H1 (cell line): ENCODE data around the gene GARS1. TPM values are rescaled to one million over a fixed set of nuclear protein-coding genes. Genes with fewer than 3 reads are reported as not detected.

Experiments used
- CTCF ChIA-PET: fragments of 300-600 bp; sonication (Branson Sonifier 250); formaldehyde crosslinking; loops from one replicate; lab custom pipeline; 2021; ENCODE audit not compliant: partially characterized antibody; lab: Charles Lee
- POLR2A ChIA-PET: fragments of 300-600 bp; sonication (Branson Sonifier 250); formaldehyde crosslinking; loops from one replicate; lab custom pipeline; 2021; ENCODE audit warnings: inconsistent platforms; ENCODE audit not compliant: partially characterized antibody; lab: Charles Lee
- DNase-seq, 2 experiments: peaks; one replicate each; pipeline versions ENCODE4 v3.0.0 to v3.0.0-alpha.2; 2010 to 2022; ENCODE audit warnings: low spot score in 2 of 2, low read depth in 1 of 2, mixed read lengths in 1 of 2
- FAIRE-seq: peaks from 2 replicates; lab custom pipeline; 2011; peaks lifted over from hg19 to GRCh38; lab: Jason Lieb, UNC
- H2AFZ ChIP-seq: 2 replicates; pipeline ENCODE4 v1.8.1; 2012; ENCODE audit warnings: low read length, inconsistent platforms
- H2AK5ac ChIP-seq: 2 replicates; pipeline ENCODE4 v1.6.1; 2013; ENCODE audit warnings: low read depth, low read length
- H2BK120ac ChIP-seq: replicated peaks from 2 replicates; pipeline ENCODE3; 2013; ENCODE audit warnings: low read depth, low read length, inconsistent platforms
- H2BK12ac ChIP-seq: 2 replicates; pipeline ENCODE4 v1.6.1; 2013; ENCODE audit warnings: low read depth, low read length
- H2BK15ac ChIP-seq: 2 replicates; pipeline ENCODE4 v1.6.1; 2013; ENCODE audit warnings: low read length
- H2BK20ac ChIP-seq: 2 replicates; pipeline ENCODE4 v1.6.1; 2013; ENCODE audit warnings: low read length
- H2BK5ac ChIP-seq: 2 replicates; pipeline ENCODE4 v1.6.1; 2013; ENCODE audit warnings: low read depth, low read length
- H3K14ac ChIP-seq: 2 replicates; pipeline ENCODE4 v1.6.1; 2013; ENCODE audit warnings: inconsistent platforms; ENCODE audit not compliant: insufficient read length
- H3K18ac ChIP-seq: 2 replicates; pipeline ENCODE4 v1.6.1; 2013; ENCODE audit warnings: low read length; ENCODE audit errors: extremely low read depth
- H3K23ac ChIP-seq: 2 replicates; pipeline ENCODE4 v1.6.1; 2013; ENCODE audit warnings: inconsistent platforms; ENCODE audit not compliant: insufficient read length
- H3K23me2 ChIP-seq: 2 replicates; pipeline ENCODE4 v1.6.1; 2013; ENCODE audit warnings: low read depth, low read length
- H3K27ac ChIP-seq: 2 replicates; pipeline ENCODE4 v1.6.1; 2011; ENCODE audit warnings: low read depth, low read length, inconsistent platforms
- H3K27me3 ChIP-seq, 4 experiments: replicated peaks in 1 of 4; 1 replicate in 1 of 4; 2 replicates in 3 of 4; pipeline versions ENCODE4 v1.6.1 to v1.8.1; 2011 to 2013; ENCODE audit warnings: low read length in 3 of 4, mild to moderate bottlenecking in 3 of 4, inconsistent platforms in 2 of 4, mixed read lengths in 2 of 4, moderate library complexity in 1 of 4; ENCODE audit not compliant: control insufficient read depth in 3 of 4, insufficient read depth in 3 of 4; ENCODE audit errors: extremely low read depth in 1 of 4
- H3K36me3 ChIP-seq, 4 experiments: 2 replicates each; pipeline versions ENCODE4 v1.6.1 to v1.8.1; 2011 to 2013; ENCODE audit warnings: mild to moderate bottlenecking in 4 of 4, low read length in 3 of 4, moderate library complexity in 2 of 4, control low read depth in 1 of 4, inconsistent platforms in 1 of 4; ENCODE audit not compliant: insufficient read depth in 4 of 4, control insufficient read depth in 2 of 4
- H3K4ac ChIP-seq: replicated peaks from 2 replicates; pipeline ENCODE3; 2013; ENCODE audit warnings: low read length, low read depth, mixed read lengths, inconsistent platforms; ENCODE audit not compliant: insufficient read length
- H3K4me1 ChIP-seq, 4 experiments: replicated peaks in 1 of 4; 1 replicate in 1 of 4; 2 replicates in 3 of 4; pipeline versions ENCODE4 v1.6.1 to v1.8.1; 2011 to 2013; ENCODE audit warnings: low read length in 3 of 4, inconsistent platforms in 2 of 4, mixed read lengths in 1 of 4; ENCODE audit not compliant: insufficient read depth in 4 of 4, control insufficient read depth in 3 of 4
- H3K4me2 ChIP-seq, 2 experiments: 2 replicates each; pipeline versions ENCODE4 v1.6.1 to v1.8.1; 2011 to 2013; ENCODE audit warnings: low read depth in 2 of 2, low read length in 2 of 2, control low read depth in 1 of 2, inconsistent platforms in 1 of 2, mild to moderate bottlenecking in 1 of 2; ENCODE audit not compliant: insufficient read depth in 1 of 2
- H3K4me3 ChIP-seq, 4 experiments: fragments of 200-600, 300-600 bp in 1 of 4; sonication (generic), shearing (Covaris generic), sonication (Bioruptor Twin) in 1 of 4; 2 replicates each; pipeline versions ENCODE4 v1.5.1 to v1.8.1; 2011 to 2016; ENCODE audit warnings: low read length in 4 of 4, low read depth in 3 of 4, control low read depth in 2 of 4, inconsistent platforms in 2 of 4, mild to moderate bottlenecking in 2 of 4, mixed read lengths in 1 of 4, moderate library complexity in 1 of 4; ENCODE audit not compliant: insufficient read depth in 2 of 4; ENCODE audit errors: extremely low read depth in 1 of 4
- H3K56ac ChIP-seq: replicated peaks from 2 replicates; pipeline ENCODE3; 2013; ENCODE audit warnings: low read depth, mild to moderate bottlenecking, mixed read lengths, low read length, inconsistent platforms; ENCODE audit not compliant: insufficient read length
- H3K79me1 ChIP-seq: 2 replicates; pipeline ENCODE4 v1.6.1; 2013; ENCODE audit warnings: low read depth, low read length, control low read depth
- H3K79me2 ChIP-seq, 2 experiments: 2 replicates each; pipeline versions ENCODE4 v1.6.1 to v1.8.1; 2012 to 2013; ENCODE audit warnings: low read length in 2 of 2, mild to moderate bottlenecking in 2 of 2, inconsistent platforms in 1 of 2; ENCODE audit not compliant: insufficient read depth in 2 of 2, control insufficient read depth in 1 of 2
- H3K9ac ChIP-seq, 4 experiments: replicated peaks in 1 of 4; 1 replicate in 1 of 4; 2 replicates in 3 of 4; pipeline versions ENCODE4 v1.6.1 to v1.8.1; 2011 to 2013; ENCODE audit warnings: low read depth in 3 of 4, low read length in 3 of 4, control low read depth in 2 of 4, mild to moderate bottlenecking in 2 of 4, moderate library complexity in 2 of 4, inconsistent platforms in 1 of 4; ENCODE audit errors: extremely low read depth in 1 of 4
- H3K9me3 ChIP-seq, 2 experiments: 2 replicates each; pipeline versions ENCODE4 v1.6.1 to v1.8.1; 2012 to 2013; ENCODE audit warnings: mild to moderate bottlenecking in 2 of 2, moderate library complexity in 2 of 2, control low read depth in 1 of 2, inconsistent platforms in 1 of 2, low read depth in 1 of 2, low read length in 1 of 2, mixed read lengths in 1 of 2; ENCODE audit not compliant: insufficient read depth in 2 of 2
- H4K20me1 ChIP-seq, 2 experiments: replicated peaks in 1 of 2; 2 replicates each; pipeline versions ENCODE3 to v1.8.1; 2011 to 2013; ENCODE audit warnings: inconsistent platforms in 2 of 2, low read length in 2 of 2, mild to moderate bottlenecking in 1 of 2; ENCODE audit not compliant: insufficient read depth in 2 of 2, control insufficient read depth in 1 of 2
- H4K5ac ChIP-seq: 2 replicates; pipeline ENCODE4 v1.6.1; 2013; ENCODE audit warnings: low read length, low read depth, mixed read lengths, inconsistent platforms; ENCODE audit not compliant: insufficient read length
- H4K8ac ChIP-seq: 2 replicates; pipeline ENCODE4 v1.8.0; 2013; ENCODE audit warnings: mild to moderate bottlenecking, moderate library complexity, low read length, inconsistent platforms; ENCODE audit not compliant: insufficient read depth; ENCODE audit errors: extremely low read depth
- H4K91ac ChIP-seq: replicated peaks from 2 replicates; pipeline ENCODE3; 2013; ENCODE audit warnings: low read length, mixed read lengths, inconsistent platforms; ENCODE audit not compliant: insufficient read length
- BACH1 ChIP-seq: IDR thresholded peaks from 2 replicates; pipeline ENCODE4 v1.6.1; 2012; ENCODE audit warnings: low read length, improper control_type of control experiment
- CHD1 ChIP-seq: IDR thresholded peaks from 2 replicates; pipeline ENCODE4 v1.6.1; 2012; ENCODE audit warnings: low read depth, low read length, improper control_type of control experiment
- CTBP2 ChIP-seq: IDR thresholded peaks from 2 replicates; pipeline ENCODE4 v1.7.0; 2011; ENCODE audit warnings: borderline replicate concordance, mild to moderate bottlenecking, moderate library complexity, mixed read lengths, low read length; ENCODE audit not compliant: insufficient read depth, insufficient read length
- E2F6 ChIP-seq: IDR thresholded peaks from 2 replicates; pipeline ENCODE4 v1.6.1; 2012; ENCODE audit warnings: inconsistent platforms
- HDAC2 ChIP-seq, 2 experiments: fragments of 300-600 bp in 1 of 2; sonication (generic) in 1 of 2; IDR thresholded peaks; 2 replicates each; pipeline ENCODE4 v1.6.1; 2011 to 2012; ENCODE audit warnings: low read depth in 2 of 2, low read length in 2 of 2, mild to moderate bottlenecking in 2 of 2, moderate library complexity in 2 of 2, borderline replicate concordance in 1 of 2, inconsistent platforms in 1 of 2
- KDM4A ChIP-seq: IDR thresholded peaks from one replicate; pipeline ENCODE4 v1.7.1; 2012; ENCODE audit warnings: low read depth, mild to moderate bottlenecking, moderate library complexity, low read length, inconsistent platforms; ENCODE audit not compliant: severe bottlenecking
- MAFK ChIP-seq: IDR thresholded peaks from 2 replicates; pipeline ENCODE4 v1.6.1; 2012; ENCODE audit warnings: low read depth, mild to moderate bottlenecking, improper control_type of control experiment, low read length
- SIN3A ChIP-seq, 2 experiments: IDR thresholded peaks in 1 of 2; conservative IDR thresholded peaks in 1 of 2; 2 replicates each; pipeline ENCODE4 v1.6.1; 2011 to 2012; ENCODE audit warnings: low read length in 2 of 2, improper control_type of control experiment in 1 of 2, low read depth in 1 of 2, mild to moderate bottlenecking in 1 of 2
- TAF1 ChIP-seq: IDR thresholded peaks from 2 replicates; pipeline ENCODE4 v1.6.1; 2011; ENCODE audit warnings: mild to moderate bottlenecking, low read depth, low read length
- USF2 ChIP-seq: IDR thresholded peaks from 2 replicates; pipeline ENCODE4 v1.6.1; 2011; ENCODE audit warnings: low read length, improper control_type of control experiment
- WGBS, 2 experiments: shearing (Covaris generic) in 1 of 2; methylation state at CpG; one replicate each; pipeline versions ENCODE4 v1.1.6 to v1.1.7; 2013 to 2015; ENCODE audit warnings: low lambda C conversion rate in 2 of 2, mixed read lengths in 2 of 2, inconsistent platforms in 1 of 2, low coverage in 1 of 2, missing lambda C conversion rate in 1 of 2; ENCODE audit not compliant: insufficient replicate concordance in 2 of 2, insufficient coverage in 1 of 2, insufficient read length in 1 of 2; ENCODE audit errors: extremely low coverage in 1 of 2, missing lambda C conversion rate in 1 of 2; 5-methylcytosine and 5-hydroxymethylcytosine counted together
- polyA plus RNA-seq, 7 experiments: library from polyadenylated mRNA; depleted of rRNA in 3 of 7; stranded (reverse) in 5 of 7; unstranded in 2 of 7; fragments of >200 nt in 5 of 7; fragments of 200-250 nt in 2 of 7; gene quantifications; 1 replicate in 5 of 7; 2 replicates in 1 of 7; 4 replicates in 1 of 7; pipeline versions ENCODE4 v1.2.1 to v1.2.3, GENCODE V29; 2011 to 2013; ENCODE audit warnings: missing spikeins in 2 of 7, mixed read lengths in 2 of 7
- total RNA-seq: library from RNA; stranded (reverse); fragmentation: NEBNext Ultra II Directional; extraction: Animal tissue kit (Norgen Biotek cat#: 25700); gene quantifications from 2 replicates; pipeline ENCODE4 v1.2.1, GENCODE V29; 2021

Gene GARS1
- total and polyA plus RNA-seq, 2 of the 8 experiments (the other 6 are each of a cell fraction or from before 2014, with no cell fraction given) = 270 to 476 TPM

GRCh38 chr7:30563326-30563942, 31.2 kb upstream of the GARS1 start:
- Histone ChIP-seq H3K56ac (no peak overlapping the region), H3K27me3 (no peaks in the 10 kb centered on the region), H3K4me2 (no peak overlapping the region), H2AFZ (no peak overlapping the region), H3K4ac (no peak overlapping the region), H3K9me3 (no peaks in the 10 kb centered on the region), H3K27ac (no peak overlapping the region), H4K8ac (no peak overlapping the region), H2BK120ac (no peak overlapping the region), H2BK12ac (no peak overlapping the region), H3K79me2 (no peaks in the 10 kb centered on the region), H3K9ac (no peak overlapping the region), H4K20me1 (no peaks in the 10 kb centered on the region), H2BK5ac (no peak overlapping the region), H2BK15ac (no peak overlapping the region), H3K4me1 (peaks cover 0 to 7% (median 3%) of the 10 kb centered on the region in 4 experiments; a peak in 4 of 7 replicates), H2BK20ac (no peak overlapping the region), H2AK5ac (no peak overlapping the region), H3K23me2 (no peaks in the 10 kb centered on the region), H4K5ac (no peak overlapping the region), H3K18ac (no peak overlapping the region), H3K14ac (no peak overlapping the region), H4K91ac (no peak overlapping the region), H3K79me1 (no peaks in the 10 kb centered on the region), H3K4me3 (no peak overlapping the region), H3K36me3 (no peaks in the 10 kb centered on the region), H3K23ac (no peak overlapping the region)
- ChIA-PET CTCF (interaction anchor here (0.6 to 11.1 kb wide), 56 partner anchors 10 to 575 kb away, joined by 3 to 214 read pairs (median 4); partner anchors contain the start of genes MTURN and NOD1), POLR2A (interaction anchor here (0.9 to 2.0 kb wide), 4 partner anchors 13 to 279 kb away, joined by 3 to 6 read pairs (median 4); partner anchors contain the start of gene ZNRF2)
- DNase-seq = no peak
- FAIRE-seq = no peak
- WGBS, 2 experiments = 94% methylated on average over 18 of the region's 18 CpGs; no CpG with 5 or more reads in 1 of the 2 experiments
- no peak for TF ChIP-seq TAF1
- TF ChIP-seq HDAC2 (IDR thresholded peaks at IDR 0.05; ENCODE audit: borderline replicate concordance in 1 of 2, low read depth in 2 of 2, low read length in 2 of 2) = no peak
- no peak for TF ChIP-seq KDM4A
- no peak for TF ChIP-seq CHD1
- TF ChIP-seq MAFK = no peak
- no peak for TF ChIP-seq BACH1
- TF ChIP-seq SIN3A (conservative IDR thresholded peaks at IDR 0.05 in 1 of 2, IDR thresholded peaks at IDR 0.05 in 1 of 2; ENCODE audit: low read depth in 1 of 2, low read length in 2 of 2) = no peak
- TF ChIP-seq USF2 = no peak
- no peak for TF ChIP-seq CTBP2
- no peak for TF ChIP-seq E2F6
